ENCODE data around the gene PANK1. TPM values are rescaled to one million over a fixed set of nuclear protein-coding genes. Genes with fewer than 3 reads are reported as not detected.

The PANK1 gene
- total RNA-seq, 2 experiments from 2014 or later: 3.2 to 4.8 TPM

GRCh38 chr10:89593043-89593442 is 52.0 kb downstream of the PANK1 start:
- Mint-ChIP-seq H3K36me3 (peaks cover 20% of the 10 kb centered on the region), H3K27me3 (no peaks in the 10 kb centered on the region), H3K4me3 (no peak overlapping the region), H3K9me3 (peaks cover 1% of the 10 kb centered on the region), H3K4me1 (peaks cover 3% of the 10 kb centered on the region), H3K27ac (no peak overlapping the region)
- DNase-seq (no peak), ATAC-seq (ENCODE audit: low read depth) (no peak)
- POLR2A ChIA-PET: no interaction called here

- POLR2A ChIA-PET: no interaction called here
- Mint-ChIP-seq H3K27me3 (no peaks in the 10 kb centered on the region), H3K4me3 (no peak overlapping the region), H3K4me1 (peaks cover 3% of the 10 kb centered on the region), H3K9me3 (peaks cover 3% of the 10 kb centered on the region), H3K36me3 (peaks cover 23% of the 10 kb centered on the region), H3K27ac (no peak overlapping the region)
- ATAC-seq (ENCODE audit: low read depth) (no peak), DNase-seq (no peak)
Measured at GRCh38 chr10:89592539-89592938, 52.5 kb downstream of the PANK1 start.

GRCh38 chr10:89591796-89592271 is 53.2 kb downstream of the PANK1 start:
- Mint-ChIP-seq H3K27me3 (no peaks in the 10 kb centered on the region), H3K27ac (no peak overlapping the region), H3K9me3 (peaks cover 3% of the 10 kb centered on the region), H3K4me3 (no peak overlapping the region), H3K36me3 (peaks cover 27% of the 10 kb centered on the region), H3K4me1 (peaks cover 3% of the 10 kb centered on the region)
- no peak for DNase-seq
- POLR2A ChIA-PET: no interaction called here
- no peak for ATAC-seq (ENCODE audit: low read depth)

GRCh38 chr10:89591111-89591795 is 53.8 kb downstream of the PANK1 start:
- peaks cover 3% of the 10 kb centered on the region for H3K4me1 Mint-ChIP-seq
- ATAC-seq (ENCODE audit: low read depth) (no peak), DNase-seq (no peak)
- no peak overlapping the region for H3K27ac Mint-ChIP-seq
- no peaks in the 10 kb centered on the region for H3K27me3 Mint-ChIP-seq
- peaks cover 27% of the 10 kb centered on the region for H3K36me3 Mint-ChIP-seq
- POLR2A ChIA-PET: no interaction called here
- no peak overlapping the region for H3K4me3 Mint-ChIP-seq
- peaks cover 3% of the 10 kb centered on the region for H3K9me3 Mint-ChIP-seq

DNA sequence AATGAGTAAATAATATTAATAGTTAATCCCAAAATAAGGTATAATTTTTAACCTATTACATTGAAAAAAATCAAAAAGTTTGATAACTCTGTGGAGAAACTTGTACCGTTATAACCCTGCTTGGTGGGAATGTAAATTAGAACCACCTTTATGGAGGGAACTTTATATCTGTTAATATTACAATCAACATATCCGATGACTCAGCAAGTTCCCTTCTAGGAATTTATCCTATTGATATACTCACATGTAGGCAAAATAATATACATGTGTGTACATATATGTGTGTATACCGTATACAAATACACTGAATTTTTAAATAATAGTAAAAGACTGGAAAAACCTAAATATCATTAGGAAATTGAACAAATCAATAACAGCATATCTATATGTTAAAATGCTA is 54.7 kb downstream of the PANK1 start:
- no peak overlapping the region for H3K27ac Mint-ChIP-seq
- POLR2A ChIA-PET: no interaction called here
- peaks cover 3% of the 10 kb centered on the region for H3K4me1 Mint-ChIP-seq
- H3K4me3 Mint-ChIP-seq: no peak overlapping the region
- no peak for DNase-seq
- peaks cover 3% of the 10 kb centered on the region for H3K9me3 Mint-ChIP-seq
- H3K36me3 Mint-ChIP-seq: peaks cover 27% of the 10 kb centered on the region
- no peak for ATAC-seq (ENCODE audit: low read depth)
- H3K27me3 Mint-ChIP-seq: no peaks in the 10 kb centered on the region

- Mint-ChIP-seq H3K9me3 (peaks cover 3% of the 10 kb centered on the region), H3K4me3 (no peak overlapping the region), H3K4me1 (peaks cover 3% of the 10 kb centered on the region), H3K27ac (no peak overlapping the region), H3K36me3 (peaks cover 27% of the 10 kb centered on the region), H3K27me3 (no peaks in the 10 kb centered on the region)
- ATAC-seq (ENCODE audit: low read depth) (no peak), DNase-seq (no peak)
- POLR2A ChIA-PET: no interaction called here
Measured at GRCh38 chr10:89589101-89589720, 55.8 kb downstream of the PANK1 start.

DNA sequence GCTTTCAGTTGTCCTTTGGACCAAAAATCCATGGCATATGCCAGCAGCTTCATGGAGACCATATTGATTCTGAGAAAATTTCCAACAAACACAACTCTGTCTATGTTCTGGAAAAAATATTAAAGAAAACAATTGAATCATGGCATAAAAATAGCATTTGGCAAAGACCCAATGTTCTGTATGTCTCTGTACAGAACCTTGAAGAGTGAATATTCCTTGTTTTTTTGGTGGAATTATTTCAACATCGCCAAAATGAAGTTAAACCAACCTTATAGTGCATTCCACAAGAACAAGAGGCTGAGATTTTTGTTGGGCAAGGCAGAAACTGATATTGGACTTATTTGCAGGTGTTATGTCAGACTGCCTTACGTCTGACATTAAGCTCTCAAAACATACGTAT is 56.4 kb downstream of the PANK1 start:
- H3K9me3 Mint-ChIP-seq: peaks cover 3% of the 10 kb centered on the region

DNA sequence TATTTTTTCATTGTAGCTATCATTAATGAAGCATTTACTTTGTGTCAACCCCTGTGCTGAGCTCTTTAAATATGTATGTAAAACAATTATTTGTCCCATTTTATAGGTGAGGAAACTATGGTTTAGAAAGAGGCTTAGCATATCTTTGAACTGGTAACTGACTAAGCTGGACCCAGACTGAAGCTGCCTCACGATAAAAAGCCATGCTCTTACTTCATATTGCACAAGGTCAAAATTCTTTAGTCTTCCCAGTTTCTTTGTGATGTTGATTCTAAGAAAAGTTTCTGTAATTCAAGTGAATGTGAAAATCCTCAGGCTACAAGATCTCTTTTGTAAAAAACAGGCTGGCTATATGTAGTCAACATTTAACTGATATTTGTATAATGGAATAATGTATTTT is 63.0 kb downstream of the PANK1 start:
- Mint-ChIP-seq H3K36me3 (peaks cover 9% of the 10 kb centered on the region), H3K27ac (no peak overlapping the region), H3K4me3 (no peak overlapping the region), H3K27me3 (no peaks in the 10 kb centered on the region), H3K9me3 (no peaks in the 10 kb centered on the region), H3K4me1 (no peaks in the 10 kb centered on the region)
- ATAC-seq (ENCODE audit: low read depth): no peak
- POLR2A ChIA-PET: no interaction called here
- no peak for DNase-seq

More for the DNA sequence above, 56.4 kb downstream of the PANK1 start:
- ATAC-seq (ENCODE audit: low read depth): no peak
- POLR2A ChIA-PET: no interaction called here
- H3K36me3 Mint-ChIP-seq: peaks cover 28% of the 10 kb centered on the region
- H3K4me3 Mint-ChIP-seq: no peak overlapping the region
- peaks cover 3% of the 10 kb centered on the region for H3K4me1 Mint-ChIP-seq
- no peaks in the 10 kb centered on the region for H3K27me3 Mint-ChIP-seq
- H3K27ac Mint-ChIP-seq: no peak overlapping the region
- no peak for DNase-seq

DNA sequence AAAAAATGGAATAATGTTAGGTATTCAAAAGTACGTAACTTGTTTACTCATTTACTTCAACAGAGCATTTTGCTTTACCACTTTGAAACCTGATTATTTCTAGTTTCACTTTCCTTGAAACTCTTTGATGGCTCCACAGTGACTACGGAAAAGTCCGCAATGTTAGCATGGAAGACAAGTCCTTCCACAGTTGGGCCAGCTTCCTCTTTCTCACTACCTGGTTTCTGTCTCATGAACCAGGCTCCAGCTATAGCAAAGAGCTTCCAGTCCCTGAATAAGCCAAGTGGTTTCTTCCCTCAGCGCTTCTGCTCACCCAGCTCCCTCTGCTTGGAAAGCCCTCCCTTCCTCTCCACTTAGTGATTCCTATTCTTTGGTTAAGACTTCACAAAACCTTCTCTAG is 64.8 kb downstream of the PANK1 start:
- peaks cover 11% of the 10 kb centered on the region for H3K36me3 Mint-ChIP-seq
- H3K9me3 Mint-ChIP-seq: no peaks in the 10 kb centered on the region
- no peak overlapping the region for H3K4me3 Mint-ChIP-seq
- no peaks in the 10 kb centered on the region for H3K4me1 Mint-ChIP-seq
- ATAC-seq (ENCODE audit: low read depth) (no peak), DNase-seq (no peak)
- H3K27me3 Mint-ChIP-seq: peaks cover 2% of the 10 kb centered on the region
- POLR2A ChIA-PET: no interaction called here
- no peak overlapping the region for H3K27ac Mint-ChIP-seq

DNA sequence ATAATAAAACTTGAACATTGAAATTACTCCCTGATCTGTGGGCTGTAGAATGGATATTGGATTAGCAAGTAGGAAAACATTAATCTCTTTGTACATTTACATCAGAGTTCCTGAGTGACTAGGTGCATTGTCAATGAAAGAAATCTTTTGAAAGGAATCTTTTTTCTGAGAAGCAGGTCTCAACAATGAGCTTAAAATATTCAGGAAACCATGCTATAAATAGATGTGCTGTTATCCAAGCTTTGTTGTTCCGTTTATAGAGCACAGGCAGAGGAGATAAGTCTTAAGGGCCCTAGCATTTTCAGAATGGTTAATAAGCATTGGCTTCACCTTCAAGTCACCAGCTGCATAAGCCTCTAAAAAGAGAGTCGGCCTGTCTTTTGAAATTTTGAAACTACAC is 68.3 kb downstream of the PANK1 start:
- DNase-seq: no peak
- Mint-ChIP-seq H3K27me3 (peaks cover 2% of the 10 kb centered on the region), H3K4me1 (no peaks in the 10 kb centered on the region), H3K4me3 (no peak overlapping the region), H3K9me3 (no peaks in the 10 kb centered on the region), H3K36me3 (peaks cover 6% of the 10 kb centered on the region), H3K27ac (no peak overlapping the region)
- POLR2A ChIA-PET: no interaction called here
- no peak for ATAC-seq (ENCODE audit: low read depth)

GRCh38 chr10:89576022-89576421 is 69.0 kb downstream of the PANK1 start:
- no peak for ATAC-seq (ENCODE audit: low read depth)
- POLR2A ChIA-PET: no interaction called here
- no peaks in the 10 kb centered on the region for H3K4me1 Mint-ChIP-seq
- no peak for DNase-seq
- H3K4me3 Mint-ChIP-seq: no peak overlapping the region
- no peak overlapping the region for H3K27ac Mint-ChIP-seq
- no peaks in the 10 kb centered on the region for H3K9me3 Mint-ChIP-seq
- H3K36me3 Mint-ChIP-seq: peaks cover 5% of the 10 kb centered on the region
- H3K27me3 Mint-ChIP-seq: peaks cover 2% of the 10 kb centered on the region

DNA sequence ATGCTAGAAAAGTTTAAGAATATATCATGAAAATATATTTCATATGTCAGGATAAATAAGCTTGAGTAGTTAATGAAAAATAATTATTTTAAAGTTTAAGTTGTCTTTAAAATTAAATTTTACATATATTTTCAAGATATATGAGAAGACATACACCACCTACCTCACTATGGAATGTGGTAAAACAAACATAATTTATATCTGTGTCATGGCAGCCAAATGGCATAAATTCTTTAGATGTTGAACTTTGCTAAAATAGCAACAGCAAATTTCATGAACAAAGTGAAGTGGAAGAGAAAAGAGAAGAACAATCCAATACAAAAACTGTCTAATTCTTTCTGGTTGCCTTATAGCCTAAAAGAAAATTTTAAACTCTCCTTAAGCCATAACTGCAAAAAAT is 70.0 kb downstream of the PANK1 start:
- Mint-ChIP-seq H3K4me1 (no peaks in the 10 kb centered on the region), H3K36me3 (peaks cover 3% of the 10 kb centered on the region)
- no peak for ATAC-seq (ENCODE audit: low read depth)

DNA sequence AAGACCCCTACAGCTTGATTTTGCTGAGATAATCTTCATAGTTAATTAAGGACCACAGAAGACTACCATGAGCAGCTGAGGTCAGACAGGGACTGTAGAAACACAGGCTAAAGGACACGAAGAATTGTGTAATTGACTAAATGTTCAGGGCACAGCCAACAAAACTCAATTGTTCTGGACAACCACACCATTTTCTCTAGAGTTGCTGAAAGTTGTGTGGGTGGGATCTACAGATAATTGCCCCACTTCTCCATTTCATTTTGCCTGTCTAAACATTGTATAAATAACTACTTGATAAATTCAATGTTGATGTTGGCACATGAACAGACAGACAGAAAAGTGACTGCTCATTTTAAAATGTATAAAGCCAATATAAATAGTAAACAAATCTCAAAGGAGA is 70.7 kb downstream of the PANK1 start:
- Mint-ChIP-seq H3K27me3 (peaks cover 2% of the 10 kb centered on the region), H3K4me3 (no peak overlapping the region)
- POLR2A ChIA-PET: no interaction called here

More for the DNA sequence above, 70.0 kb downstream of the PANK1 start:
- H3K27me3 Mint-ChIP-seq: peaks cover 2% of the 10 kb centered on the region
- DNase-seq: no peak
- H3K9me3 Mint-ChIP-seq: no peaks in the 10 kb centered on the region
- POLR2A ChIA-PET: no interaction called here
- H3K4me3 Mint-ChIP-seq: no peak overlapping the region
- H3K27ac Mint-ChIP-seq: no peak overlapping the region

DNA sequence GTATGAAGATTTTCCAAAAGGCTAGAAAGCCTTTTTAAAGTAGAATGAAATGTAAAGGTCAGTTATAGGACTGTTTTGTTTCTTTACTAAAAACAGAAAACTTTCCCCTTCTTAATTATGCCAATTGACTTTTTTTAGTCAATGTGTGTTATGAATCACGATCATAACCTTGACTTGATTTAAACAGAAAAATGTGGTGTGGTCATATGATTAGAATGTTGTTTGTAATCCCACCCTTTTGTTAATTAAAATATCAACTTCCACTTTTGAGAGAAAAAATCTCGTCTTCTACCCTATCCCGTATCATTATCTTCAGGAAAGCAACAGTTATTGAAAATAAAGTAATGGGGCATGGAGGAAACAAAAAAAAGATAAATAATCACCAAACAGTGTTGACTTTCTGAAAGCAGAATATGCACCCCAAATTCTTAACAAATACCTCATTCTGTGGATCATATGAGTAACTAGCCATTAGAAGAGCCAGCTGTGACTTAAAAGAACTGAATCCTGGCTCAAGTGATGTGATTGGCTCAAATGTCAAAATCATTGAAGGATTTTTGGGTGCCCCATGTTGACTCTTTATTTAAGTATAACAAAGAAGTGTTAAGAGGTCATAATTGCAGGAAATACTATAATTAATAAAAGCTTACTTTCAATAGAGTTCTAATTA is 77.3 kb downstream of the PANK1 start:
- ATAC-seq (ENCODE audit: low read depth) (no peak), DNase-seq (no peak)
- POLR2A ChIA-PET: no interaction called here
- Mint-ChIP-seq H3K36me3 (no peaks in the 10 kb centered on the region), H3K9me3 (no peaks in the 10 kb centered on the region), H3K4me1 (no peaks in the 10 kb centered on the region), H3K27ac (no peak overlapping the region), H3K27me3 (peaks cover 22% of the 10 kb centered on the region), H3K4me3 (no peak overlapping the region)

More for the DNA sequence above, 70.7 kb downstream of the PANK1 start:
- ATAC-seq (ENCODE audit: low read depth) (no peak), DNase-seq (no peak)
- Mint-ChIP-seq H3K36me3 (peaks cover 3% of the 10 kb centered on the region), H3K9me3 (no peaks in the 10 kb centered on the region), H3K27ac (no peak overlapping the region), H3K4me1 (no peaks in the 10 kb centered on the region)
